CD4-positive, alpha-beta T cell treated with Interleukin-15 for 4 hours (primary cell): ENCODE results near the gene EPN1.
A peak's percentile ranks its signal among the peaks of the same experiment; 100 is the strongest.

ENCODE experiments used
- DNase-seq: peaks from one replicate; pipeline ENCODE4 v3.0.0-alpha.2; 2020; ENCODE audit warnings: low spot score

Gene EPN1

GRCh38 chr19:55660991-55661390 lies 14.0 kb upstream of the EPN1 start:
- no peak for DNase-seq

GRCh38 chr19:55661826-55662225 lies 13.2 kb upstream of the EPN1 start:
- DNase-seq, result no peak

GRCh38 chr19:55663846-55664536 lies 11.0 kb upstream of the EPN1 start:
- DNase-seq, result no peak

DNA sequence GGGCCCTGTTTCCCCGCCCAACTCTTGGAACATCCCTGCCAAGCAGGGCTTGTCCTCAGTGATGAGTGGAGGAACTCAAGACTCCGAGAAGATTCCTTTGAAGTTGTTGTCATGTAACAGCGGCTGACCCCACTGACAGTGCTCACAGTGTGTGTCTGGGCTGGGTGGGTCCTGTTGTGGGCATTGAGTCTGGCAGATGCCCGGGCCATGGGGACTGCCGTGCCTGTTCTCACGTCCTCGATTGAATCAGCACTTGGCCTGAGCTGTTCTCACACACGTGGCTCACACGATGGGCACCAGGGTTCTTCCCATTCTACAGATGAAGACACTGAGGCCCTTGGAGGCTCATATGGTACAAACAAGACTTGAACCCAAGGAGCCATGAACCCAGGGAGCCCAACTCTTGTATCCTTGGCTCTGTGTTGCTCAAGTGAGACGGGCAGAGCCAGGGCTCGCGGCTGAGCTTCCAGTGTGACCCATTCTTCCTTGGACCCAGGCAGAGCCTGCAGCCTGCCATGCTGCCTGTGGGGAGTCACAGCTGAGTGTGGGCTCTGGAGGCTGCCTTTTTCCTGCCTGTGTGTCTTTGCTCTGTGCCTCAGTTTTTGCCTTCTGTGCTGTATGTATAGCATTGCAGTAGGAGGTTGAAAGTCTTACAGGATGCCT lies 8.6 kb upstream of the EPN1 start:
- no peak for DNase-seq

GRCh38 chr19:55667006-55667381 lies 8.0 kb upstream of the EPN1 start:
- DNase-seq, result no peak

- no peak for DNase-seq
These were observed 7.5 kb upstream of the EPN1 start for GRCh38 chr19:55667511-55667910.

DNA sequence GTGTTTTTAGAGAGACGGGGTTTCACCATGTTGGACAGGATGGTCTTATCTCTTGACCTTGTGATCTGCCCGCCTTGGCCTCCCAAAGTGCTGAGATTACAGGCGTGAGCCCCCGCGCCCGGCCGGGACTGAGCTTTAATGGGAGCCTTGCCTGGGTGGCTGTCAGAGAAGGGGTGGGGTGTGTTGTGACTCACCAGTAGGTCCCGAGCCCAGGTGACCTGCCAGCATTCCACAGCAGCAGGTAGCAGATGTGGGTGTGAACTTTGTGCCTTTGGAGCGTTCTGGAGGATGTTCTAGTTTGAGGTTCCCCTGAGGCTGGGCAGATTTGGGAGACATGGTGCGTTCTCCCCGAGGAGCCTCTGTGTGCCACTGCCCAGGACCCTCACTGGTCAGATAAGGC lies 7.1 kb upstream of the EPN1 start:
- no peak for DNase-seq

DNA sequence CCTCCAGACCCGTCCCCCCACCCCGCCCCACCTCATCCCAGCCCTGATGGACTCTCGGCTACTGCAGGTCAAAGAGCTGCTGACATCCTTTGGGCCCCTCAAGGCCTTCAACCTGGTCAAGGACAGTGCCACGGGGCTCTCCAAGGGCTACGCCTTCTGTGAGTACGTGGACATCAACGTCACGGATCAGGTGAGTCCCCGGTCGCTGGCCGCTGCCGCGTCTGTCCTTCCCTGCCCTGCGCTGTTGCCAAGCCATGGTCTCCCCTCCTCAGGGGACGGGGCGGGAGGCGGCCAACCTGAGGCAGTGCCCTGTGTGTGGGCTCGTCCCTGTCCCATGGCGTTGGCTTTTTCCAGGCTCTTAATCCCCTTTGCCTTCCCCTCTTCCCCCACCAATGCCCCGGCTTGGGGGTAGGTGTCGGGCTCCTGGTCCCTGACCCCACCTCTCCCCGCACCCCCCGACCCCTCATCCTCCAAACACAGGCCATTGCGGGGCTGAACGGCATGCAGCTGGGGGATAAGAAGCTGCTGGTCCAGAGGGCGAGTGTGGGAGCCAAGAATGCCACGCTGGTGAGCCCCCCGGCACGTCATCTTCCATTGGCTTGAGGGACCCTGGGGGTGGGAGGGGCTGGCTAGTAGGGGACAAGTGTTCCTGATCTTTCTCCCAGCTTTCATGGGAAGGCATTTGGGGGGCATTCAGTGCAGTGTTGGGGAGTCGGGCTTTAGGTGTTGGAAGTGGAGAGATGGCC lies 6.2 kb upstream of the EPN1 start:
- no peak for DNase-seq

GRCh38 chr19:55669418-55670279 lies 5.4 kb upstream of the EPN1 start:
- no peak for DNase-seq

- DNase-seq, result no peak
These were observed 4.6 kb upstream of the EPN1 start for GRCh38 chr19:55670280-55671053.

DNA sequence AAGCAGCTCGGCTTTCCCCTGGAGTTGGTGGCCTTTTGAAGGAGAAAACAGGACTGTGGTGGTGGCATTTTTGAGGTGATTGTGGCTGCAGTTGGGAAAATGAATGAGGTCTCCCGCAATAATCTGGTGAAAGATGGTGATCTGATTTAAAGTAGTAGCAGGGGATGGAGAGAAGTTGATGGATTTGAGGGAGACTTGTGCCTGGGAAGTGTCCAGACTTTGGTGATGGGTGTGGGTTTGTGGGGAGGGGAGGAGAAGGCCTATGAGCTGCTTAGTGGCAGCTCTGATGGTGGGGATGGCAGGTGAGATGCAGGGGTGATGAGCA lies 4.0 kb upstream of the EPN1 start:
- DNase-seq, result no peak

- no peak for DNase-seq
These were observed 2.6 kb upstream of the EPN1 start for GRCh38 chr19:55672418-55672817.

GRCh38 chr19:55673465-55673864 lies 1.6 kb upstream of the EPN1 start:
- no peak for DNase-seq

DNA sequence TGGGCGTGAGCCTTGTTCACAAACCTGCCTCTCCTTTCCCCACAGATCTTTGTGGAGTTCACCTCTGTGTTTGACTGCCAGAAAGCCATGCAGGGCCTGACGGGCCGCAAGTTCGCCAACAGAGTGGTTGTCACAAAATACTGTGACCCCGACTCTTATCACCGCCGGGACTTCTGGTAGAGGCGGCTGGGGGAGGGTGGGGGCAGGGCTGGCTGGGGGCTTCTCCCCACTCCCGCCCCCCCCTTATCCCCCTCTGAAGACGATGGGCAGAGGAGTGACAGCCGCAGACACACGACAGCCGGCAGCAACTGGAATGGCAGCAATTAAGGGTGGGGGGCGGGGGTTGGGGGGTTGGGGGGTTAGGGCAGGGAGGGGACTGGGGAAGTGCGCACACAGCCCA lies 1.1 kb upstream of the EPN1 start:
- DNase-seq, result no peak

DNA sequence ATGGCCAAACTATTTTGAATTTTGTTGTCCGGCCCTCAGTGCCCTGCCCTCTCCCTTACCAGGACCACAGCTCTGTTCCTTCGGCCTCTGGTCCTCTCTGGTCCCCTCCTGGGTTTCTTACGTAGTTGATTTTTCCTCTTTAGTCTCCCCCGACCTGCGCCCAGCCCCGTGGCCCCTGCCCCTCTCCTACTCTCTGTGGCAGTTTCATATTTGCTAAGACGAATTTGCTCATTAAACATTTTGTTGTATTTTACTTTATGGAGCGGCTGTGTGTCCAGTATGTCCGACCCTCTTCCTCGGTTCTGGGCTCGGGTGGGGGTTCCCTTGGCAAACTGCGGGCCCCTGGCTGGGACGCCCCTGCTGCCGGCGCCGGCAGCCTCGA lies 576 bp upstream of the EPN1 start:
- DNase-seq, result no peak

GRCh38 chr19:55675661-55676354 lies 782 bp downstream of the EPN1 start:
- no peak for DNase-seq

DNA sequence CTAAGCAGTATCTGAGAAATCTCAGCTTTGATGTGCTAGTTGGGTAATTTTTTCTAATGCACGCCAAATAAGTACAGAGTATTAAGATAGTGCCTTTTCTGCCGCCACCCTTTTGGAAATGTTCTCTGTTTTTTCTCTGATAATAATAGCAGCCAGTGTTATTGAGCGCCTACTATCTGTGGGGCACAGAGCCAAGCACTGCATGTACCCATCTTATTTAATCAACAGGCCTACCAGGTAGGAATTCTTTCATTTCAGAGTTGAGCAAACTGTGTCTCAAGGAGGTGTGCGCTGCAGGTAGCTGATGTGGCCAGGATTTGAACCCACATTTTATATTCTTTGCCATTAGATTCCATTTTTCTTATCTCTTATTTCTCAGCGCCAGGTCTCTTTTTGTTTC lies 1.4 kb downstream of the EPN1 start:
- DNase-seq, result no peak

DNA sequence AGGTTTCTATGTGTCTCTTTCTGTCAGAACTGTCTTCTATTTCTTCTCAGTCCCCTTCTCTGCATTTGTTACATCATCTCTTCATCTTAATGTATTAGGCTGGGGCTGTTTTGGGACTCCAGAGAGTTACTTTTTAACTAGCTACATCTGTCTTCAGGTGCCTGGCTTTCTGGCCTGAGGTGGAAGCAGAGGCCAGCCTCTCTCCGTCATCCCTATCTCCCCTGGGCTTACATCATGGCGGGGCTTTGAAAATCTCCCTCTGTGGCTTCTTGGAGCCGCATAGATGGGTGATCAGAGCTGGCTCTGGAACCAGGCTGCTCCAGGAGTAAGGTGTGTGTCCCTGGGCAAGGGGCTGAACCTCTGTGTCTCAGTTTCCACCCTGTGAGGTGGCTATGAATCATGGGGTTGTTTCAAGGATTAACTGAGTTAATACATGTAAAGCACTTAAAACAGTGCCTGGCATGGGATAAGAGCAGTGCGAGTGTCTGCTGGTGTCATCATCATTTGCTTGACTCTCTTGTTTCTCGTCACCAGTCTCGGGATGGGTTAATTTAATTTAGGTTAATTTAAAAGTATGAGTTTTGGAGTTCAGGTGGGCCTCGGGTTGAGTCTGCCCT lies 2.0 kb downstream of the EPN1 start:
- DNase-seq, result no peak

- no peak for DNase-seq
These were observed 2.6 kb downstream of the EPN1 start for GRCh38 chr19:55677572-55678028.

- DNase-seq, result peak; percentile 6
These were observed 3.2 kb downstream of the EPN1 start for GRCh38 chr19:55678121-55678671.
